Stimulated activated naive CD8-positive, alpha-beta T cell treated with anti-CD3 and anti-CD28 coated beads, Interleukin-15, Interleukin-2, amounts not matched to agents 100 ng/mL and 50 ng/mL, for 24 hours (primary cell): ENCODE results near the gene SUSD2.
A peak's percentile ranks its signal among the peaks of the same experiment; 100 is the strongest.

Experiments
- H3K27ac Mint-ChIP-seq: one replicate; pipeline ENCODE4 v1.8.0; 2021; ENCODE audit warnings: mild to moderate bottlenecking, mixed read lengths
- H3K27me3 Mint-ChIP-seq: one replicate; pipeline ENCODE4 v1.8.0; 2021; ENCODE audit warnings: mixed read lengths
- H3K36me3 Mint-ChIP-seq: one replicate; pipeline ENCODE4 v1.8.0; 2021; ENCODE audit warnings: low read depth, mixed read lengths
- H3K4me1 Mint-ChIP-seq: one replicate; pipeline ENCODE4 v1.8.0; 2021; ENCODE audit warnings: low read depth, mixed read lengths
- H3K4me3 Mint-ChIP-seq: one replicate; pipeline ENCODE4 v1.8.0; 2021; ENCODE audit warnings: mild to moderate bottlenecking, mixed read lengths
- H3K9me3 Mint-ChIP-seq: one replicate; pipeline ENCODE4 v1.8.0; 2021; ENCODE audit warnings: mixed read lengths

SUSD2 gene

GRCh38 chr22:24159650-24160049, 21.6 kb upstream of the SUSD2 start:
- Mint-ChIP-seq H3K4me3 (no peak overlapping the region), H3K4me1 (peaks cover 48% of the 10 kb centered on the region), H3K36me3 (peaks cover 4% of the 10 kb centered on the region), H3K27me3 (no peaks in the 10 kb centered on the region), H3K9me3 (no peaks in the 10 kb centered on the region), H3K27ac (no peak overlapping the region)

GRCh38 chr22:24160546-24160945, 20.7 kb upstream of the SUSD2 start:
- Mint-ChIP-seq H3K9me3 (no peaks in the 10 kb centered on the region), H3K27ac (no peak overlapping the region), H3K4me3 (no peak overlapping the region), H3K27me3 (no peaks in the 10 kb centered on the region), H3K36me3 (peaks cover under 1% of the 10 kb centered on the region), H3K4me1 (peaks cover 39% of the 10 kb centered on the region)

- H3K9me3 Mint-ChIP-seq, result no peaks in the 10 kb centered on the region
These were observed 19.8 kb upstream of the SUSD2 start for GRCh38 chr22:24161485-24161884.

GRCh38 chr22:24161909-24162308, 19.4 kb upstream of the SUSD2 start:
- Mint-ChIP-seq H3K27ac (peak overlapping the region; percentile 49), H3K4me1 (peaks cover 32% of the 10 kb centered on the region), H3K9me3 (no peaks in the 10 kb centered on the region), H3K36me3 (no peaks in the 10 kb centered on the region), H3K4me3 (no peak overlapping the region), H3K27me3 (no peaks in the 10 kb centered on the region)

More at GRCh38 chr22:24161485-24161884, 19.8 kb upstream of the SUSD2 start:
- peaks cover 36% of the 10 kb centered on the region for H3K4me1 Mint-ChIP-seq
- no peak overlapping the region for H3K27ac Mint-ChIP-seq
- no peaks in the 10 kb centered on the region for H3K27me3 Mint-ChIP-seq
- no peak overlapping the region for H3K4me3 Mint-ChIP-seq
- no peaks in the 10 kb centered on the region for H3K36me3 Mint-ChIP-seq

GRCh38 chr22:24162436-24162835, 18.9 kb upstream of the SUSD2 start:
- Mint-ChIP-seq H3K27me3 (no peaks in the 10 kb centered on the region), H3K4me1 (peaks cover 29% of the 10 kb centered on the region), H3K36me3 (peaks cover 4% of the 10 kb centered on the region), H3K4me3 (no peak overlapping the region), H3K27ac (peak overlapping the region; percentile 49), H3K9me3 (no peaks in the 10 kb centered on the region)

- Mint-ChIP-seq H3K4me3 (no peak overlapping the region), H3K36me3 (peaks cover 11% of the 10 kb centered on the region), H3K27ac (no peak overlapping the region), H3K9me3 (no peaks in the 10 kb centered on the region), H3K4me1 (peaks cover 32% of the 10 kb centered on the region), H3K27me3 (no peaks in the 10 kb centered on the region)
These were observed 17.0 kb upstream of the SUSD2 start for GRCh38 chr22:24164243-24164642.

GRCh38 chr22:24164940-24165339, 16.3 kb upstream of the SUSD2 start:
- Mint-ChIP-seq H3K27ac (peak overlapping the region; percentile 5), H3K27me3 (no peaks in the 10 kb centered on the region), H3K36me3 (peaks cover 11% of the 10 kb centered on the region), H3K4me1 (peaks cover 33% of the 10 kb centered on the region), H3K4me3 (no peak overlapping the region), H3K9me3 (no peaks in the 10 kb centered on the region)

GRCh38 chr22:24165673-24166072, 15.6 kb upstream of the SUSD2 start:
- no peak overlapping the region for H3K27ac Mint-ChIP-seq
- H3K27me3 Mint-ChIP-seq, result no peaks in the 10 kb centered on the region
- H3K4me3 Mint-ChIP-seq, result no peak overlapping the region
- peaks cover 11% of the 10 kb centered on the region for H3K36me3 Mint-ChIP-seq
- no peaks in the 10 kb centered on the region for H3K9me3 Mint-ChIP-seq
- H3K4me1 Mint-ChIP-seq, result peaks cover 33% of the 10 kb centered on the region

- H3K4me1 Mint-ChIP-seq, result peaks cover 27% of the 10 kb centered on the region
- H3K27ac Mint-ChIP-seq, result no peak overlapping the region
- peaks cover 11% of the 10 kb centered on the region for H3K36me3 Mint-ChIP-seq
- H3K4me3 Mint-ChIP-seq, result no peak overlapping the region
- H3K9me3 Mint-ChIP-seq, result no peaks in the 10 kb centered on the region
- H3K27me3 Mint-ChIP-seq, result no peaks in the 10 kb centered on the region
These were observed 14.5 kb upstream of the SUSD2 start for GRCh38 chr22:24166811-24167210.

GRCh38 chr22:24169439-24170058, 11.7 kb upstream of the SUSD2 start:
- H3K36me3 Mint-ChIP-seq, result peaks cover 15% of the 10 kb centered on the region
- H3K4me3 Mint-ChIP-seq, result no peak overlapping the region
- H3K4me1 Mint-ChIP-seq, result peaks cover 24% of the 10 kb centered on the region
- no peaks in the 10 kb centered on the region for H3K9me3 Mint-ChIP-seq
- peak overlapping the region; percentile 59 for H3K27ac Mint-ChIP-seq
- no peaks in the 10 kb centered on the region for H3K27me3 Mint-ChIP-seq

- Mint-ChIP-seq H3K36me3 (peaks cover 15% of the 10 kb centered on the region), H3K4me3 (no peak overlapping the region), H3K4me1 (peaks cover 24% of the 10 kb centered on the region), H3K27ac (no peak overlapping the region), H3K9me3 (no peaks in the 10 kb centered on the region), H3K27me3 (no peaks in the 10 kb centered on the region)
These were observed 11.1 kb upstream of the SUSD2 start for GRCh38 chr22:24170188-24170587.

- peaks cover 15% of the 10 kb centered on the region for H3K36me3 Mint-ChIP-seq
- peaks cover 24% of the 10 kb centered on the region for H3K4me1 Mint-ChIP-seq
- no peaks in the 10 kb centered on the region for H3K27me3 Mint-ChIP-seq
- H3K9me3 Mint-ChIP-seq, result no peaks in the 10 kb centered on the region
- no peak overlapping the region for H3K4me3 Mint-ChIP-seq
- H3K27ac Mint-ChIP-seq, result no peak overlapping the region
These were observed 10.7 kb upstream of the SUSD2 start for GRCh38 chr22:24170632-24171031.

GRCh38 chr22:24171822-24172221, 9.5 kb upstream of the SUSD2 start:
- peaks cover 24% of the 10 kb centered on the region for H3K4me1 Mint-ChIP-seq
- H3K4me3 Mint-ChIP-seq, result no peak overlapping the region
- H3K27me3 Mint-ChIP-seq, result no peaks in the 10 kb centered on the region
- H3K27ac Mint-ChIP-seq, result no peak overlapping the region
- no peaks in the 10 kb centered on the region for H3K9me3 Mint-ChIP-seq
- H3K36me3 Mint-ChIP-seq, result peaks cover 15% of the 10 kb centered on the region

- H3K4me1 Mint-ChIP-seq, result no peaks in the 10 kb centered on the region
- H3K27ac Mint-ChIP-seq, result no peak overlapping the region
- H3K36me3 Mint-ChIP-seq, result peaks cover 4% of the 10 kb centered on the region
These were observed 6.0 kb upstream of the SUSD2 start for GRCh38 chr22:24175160-24175808.

GRCh38 chr22:24176040-24176439, 5.2 kb upstream of the SUSD2 start:
- Mint-ChIP-seq H3K36me3 (peaks cover 4% of the 10 kb centered on the region), H3K27me3 (no peaks in the 10 kb centered on the region), H3K27ac (no peak overlapping the region), H3K4me3 (no peak overlapping the region), H3K4me1 (no peaks in the 10 kb centered on the region), H3K9me3 (no peaks in the 10 kb centered on the region)

More at GRCh38 chr22:24175160-24175808, 6.0 kb upstream of the SUSD2 start:
- Mint-ChIP-seq H3K4me3 (no peak overlapping the region), H3K9me3 (no peaks in the 10 kb centered on the region), H3K27me3 (no peaks in the 10 kb centered on the region)

GRCh38 chr22:24176630-24177029, 4.7 kb upstream of the SUSD2 start:
- Mint-ChIP-seq H3K4me3 (no peak overlapping the region), H3K36me3 (peaks cover 4% of the 10 kb centered on the region), H3K27me3 (no peaks in the 10 kb centered on the region), H3K27ac (peak overlapping the region; percentile 40), H3K4me1 (no peaks in the 10 kb centered on the region), H3K9me3 (no peaks in the 10 kb centered on the region)
